Tibial nerve (tissue), 4 donors: ENCODE measurements around the gene RGS6.

Experiments used
- CTCF ChIP-seq, 5 experiments: fragments of 200-600 bp in 3 of 5; fragments of 450-650 bp in 2 of 5; sonication (generic) in 3 of 5; IDR thresholded peaks; one replicate each; pipeline ENCODE4 v1.5.1; 2016 to 2019; ENCODE audit warnings: antibody characterized with exemption in 5 of 5, mild to moderate bottlenecking in 3 of 5, moderate library complexity in 2 of 5
- EP300 ChIP-seq, 2 donors: sonication (generic); formaldehyde crosslinking; IDR thresholded peaks; one replicate each; pipeline ENCODE4 v1.6.1; 2017; ENCODE audit warnings: antibody characterized with exemption in 2 of 2, mild to moderate bottlenecking in 1 of 2
- POLR2A ChIP-seq, 2 donors: fragments of 450-650 bp; IDR thresholded peaks; one replicate each; pipeline ENCODE4 v1.6.1; 2017; ENCODE audit warnings: antibody characterized with exemption in 2 of 2, mild to moderate bottlenecking in 2 of 2, moderate library complexity in 2 of 2

DNA sequence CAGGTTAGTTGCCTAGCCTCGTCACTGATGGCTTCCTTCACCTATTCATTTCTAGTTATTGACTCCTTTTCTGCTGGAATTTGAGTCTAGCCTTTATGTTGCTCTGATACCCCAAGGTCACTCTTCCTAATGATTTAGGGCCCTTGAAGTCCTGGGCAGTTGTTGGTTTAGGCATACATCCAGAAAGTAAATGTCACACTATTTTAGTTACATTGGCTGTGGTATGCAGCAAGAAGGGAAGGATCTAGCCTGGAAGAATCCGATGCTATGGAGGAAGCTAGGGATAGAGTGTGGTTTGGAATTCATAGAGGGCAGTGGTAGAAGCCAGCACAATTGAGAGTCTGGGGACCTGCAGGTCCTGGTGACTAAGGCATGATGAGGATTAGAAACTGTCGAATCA, 38.0 kb downstream of the RGS6 start:
- no peak for TF ChIP-seq CTCF (IDR thresholded peaks at IDR 0.05)
- TF ChIP-seq POLR2A (IDR thresholded peaks at IDR 0.05) = no peak
- no peak for TF ChIP-seq EP300 (IDR thresholded peaks at IDR 0.05)
